Measurements from ENCODE around the gene MB21D2. TPM values are rescaled to one million over a fixed set of nuclear protein-coding genes. Genes with fewer than 3 reads are reported as not detected.
A peak's percentile ranks its signal among the peaks of the same experiment; 100 is the strongest.

MB21D2 gene
- total and polyA plus RNA-seq, 2 of the 8 experiments (the other 6 are each of a cell fraction or from before 2014, with no cell fraction given), result 10.0 to 21.0 TPM

GRCh38 chr3:192904632-192905289 is 12.9 kb downstream of the MB21D2 start:
- no peaks in the 10 kb centered on the region for H3K23me2 ChIP-seq (ENCODE audit: low read depth, low read length)
- no peak overlapping the region for H2AFZ ChIP-seq (ENCODE audit: low read length)
- H2BK12ac ChIP-seq (ENCODE audit: low read depth, low read length), result no peak overlapping the region
- no peak overlapping the region for H3K23ac ChIP-seq (ENCODE audit: insufficient read length)
- no peak overlapping the region for H3K4me2 ChIP-seq (ENCODE audit: insufficient read depth in 1 of 2, low read depth in 2 of 2, low read length in 2 of 2)
- no peak overlapping the region for H3K14ac ChIP-seq (ENCODE audit: insufficient read length)
- H3K4me3 ChIP-seq (ENCODE audit: extremely low read depth in 1 of 4, insufficient read depth in 2 of 4, low read depth in 3 of 4, low read length in 4 of 4), result no peak overlapping the region
- H3K27me3 ChIP-seq (replicated peaks in 1 of 4; ENCODE audit: control insufficient read depth in 3 of 4, extremely low read depth in 1 of 4, insufficient read depth in 3 of 4, low read length in 3 of 4), result no peaks in the 10 kb centered on the region
- WGBS, 2 experiments (ENCODE audit: extremely low coverage in 1 of 2, insufficient coverage in 1 of 2, insufficient read length in 1 of 2, insufficient replicate concordance in 2 of 2, low coverage in 1 of 2, low lambda C conversion rate in 2 of 2, missing lambda C conversion rate in 1 of 2), result 94% methylated on average over 10 of the region's 10 CpGs; no CpG with 5 or more reads in 1 of the 2 experiments
- no peaks in the 10 kb centered on the region for H3K4me1 ChIP-seq (replicated peaks in 1 of 4; ENCODE audit: control insufficient read depth in 3 of 4, insufficient read depth in 4 of 4, low read length in 3 of 4)
- no peak overlapping the region for H3K27ac ChIP-seq (ENCODE audit: low read depth, low read length)
- H3K9ac ChIP-seq (replicated peaks in 1 of 4; ENCODE audit: extremely low read depth in 1 of 4, low read depth in 3 of 4, low read length in 3 of 4), result no peak overlapping the region
- H2AK5ac ChIP-seq (ENCODE audit: low read depth, low read length), result no peak overlapping the region
- no peak overlapping the region for H2BK20ac ChIP-seq (ENCODE audit: low read length)
- 0 out of 2 replicates have a peak overlapping the region, but pooled peaks have one; percentile 9 for H3K18ac ChIP-seq (ENCODE audit: extremely low read depth, low read length)
- H4K91ac ChIP-seq (replicated peaks; ENCODE audit: insufficient read length, low read length), result no peak overlapping the region
- H4K20me1 ChIP-seq (replicated peaks in 1 of 2; ENCODE audit: control insufficient read depth in 1 of 2, insufficient read depth in 2 of 2, low read length in 2 of 2), result peaks cover 0 to 2% of the 10 kb centered on the region in 2 experiments
- no peak for FAIRE-seq
- TF ChIP-seq SRF (IDR thresholded peaks at IDR 0.05; ENCODE audit: low read depth, low read length), result no peak
- no peak for TF ChIP-seq BCL11A (IDR thresholded peaks at IDR 0.05; ENCODE audit: low read depth in 2 of 2, low read length in 2 of 2)
- no peak for TF ChIP-seq KDM4A (IDR thresholded peaks at IDR 0.05; ENCODE audit: low read depth, low read length, severe bottlenecking)
- H2BK15ac ChIP-seq (ENCODE audit: low read length), result peak overlapping the region; percentile 1; the same call in 1 of the 2 replicates
- H3K79me1 ChIP-seq (ENCODE audit: low read depth, low read length), result peaks cover 11% of the 10 kb centered on the region; the same call in 1 of the 2 replicates
- peaks cover 15 to 89% of the 10 kb centered on the region in 2 experiments for H3K79me2 ChIP-seq (ENCODE audit: control insufficient read depth in 1 of 2, insufficient read depth in 2 of 2, low read length in 2 of 2)
- H4K8ac ChIP-seq (ENCODE audit: extremely low read depth, insufficient read depth, low read length), result no peak overlapping the region; the same call in 1 of the 2 replicates
- no peak overlapping the region for H2BK120ac ChIP-seq (replicated peaks; ENCODE audit: low read depth, low read length)
- H3K36me3 ChIP-seq (ENCODE audit: control insufficient read depth in 2 of 4, insufficient read depth in 4 of 4, low read length in 3 of 4), result 0 out of 8 replicates have a peak, but pooled peaks cover 0 to 5% (median 1%) of the 10 kb centered on the region in 4 experiments
- ChIA-PET CTCF (ENCODE audit: partially characterized antibody) (interaction anchor here (0.8 kb wide), 1 partner anchor 10 kb away, joined by 3 read pairs; no protein-coding TSS in a partner anchor), POLR2A (ENCODE audit: partially characterized antibody) (no interaction called here)
- no peak overlapping the region; the same call in 1 of the 2 replicates for H2BK5ac ChIP-seq (ENCODE audit: low read depth, low read length)
- H3K56ac ChIP-seq (replicated peaks; ENCODE audit: insufficient read length, low read depth, low read length), result no peak overlapping the region
- H3K9me3 ChIP-seq (ENCODE audit: insufficient read depth in 2 of 2, low read depth in 1 of 2, low read length in 1 of 2), result peaks cover 8 to 9% of the 10 kb centered on the region in 2 experiments; a peak in 2 of 4 replicates
- H3K4ac ChIP-seq (replicated peaks; ENCODE audit: insufficient read length, low read depth, low read length), result no peak overlapping the region
- H4K5ac ChIP-seq (ENCODE audit: insufficient read length, low read depth, low read length), result no peak overlapping the region
- DNase-seq (ENCODE audit: low read depth in 1 of 2, low spot score in 2 of 2), result no peak

Data from H1 (cell line).